Measurements from ENCODE around the gene SDK1. TPM values are rescaled to one million over a fixed set of nuclear protein-coding genes. Genes with fewer than 3 reads are reported as not detected.
A peak's percentile ranks its signal among the peaks of the same experiment; 100 is the strongest.

The SDK1 gene
- total and polyA plus RNA-seq, 2 of the 8 experiments (the other 6 are each of a cell fraction or from before 2014, with no cell fraction given) = 3.3 to 7.2 TPM

DNA sequence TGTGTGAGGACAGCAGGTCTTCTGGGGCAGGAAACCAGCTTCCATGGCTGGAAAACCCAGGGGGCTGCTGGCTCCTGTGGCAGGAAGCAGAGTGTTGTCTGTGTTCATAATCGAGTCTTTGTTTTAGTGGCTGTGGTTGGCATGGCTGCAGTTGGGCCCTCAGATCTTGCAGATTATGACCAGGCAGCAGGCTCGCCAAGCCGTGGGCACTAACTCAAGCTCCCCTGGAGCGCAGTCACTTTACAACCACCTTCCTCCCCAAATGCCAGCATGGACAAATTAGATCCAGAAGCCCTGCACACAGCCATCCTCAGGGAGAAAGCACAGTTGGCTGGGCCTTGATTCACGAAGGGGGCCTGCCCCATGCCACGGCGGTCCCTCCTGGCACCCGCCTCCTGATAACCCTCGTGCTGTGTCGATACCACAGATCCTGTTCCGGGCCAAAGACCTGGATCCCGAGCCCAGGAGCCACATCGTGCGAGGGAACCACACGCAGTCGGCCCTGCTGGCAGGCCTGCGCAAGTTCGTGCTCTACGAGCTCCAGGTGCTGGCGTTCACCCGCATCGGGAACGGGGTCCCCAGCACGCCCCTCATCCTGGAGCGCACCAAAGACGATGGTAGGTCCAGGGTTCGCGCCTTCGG, 828.5 kb downstream of the SDK1 start:
- Histone ChIP-seq H3K27ac (ENCODE audit: low read depth, low read length) (no peak overlapping the region), H2BK20ac (ENCODE audit: low read length) (no peak overlapping the region), H3K56ac (replicated peaks; ENCODE audit: insufficient read length, low read depth, low read length) (no peak overlapping the region), H4K91ac (replicated peaks; ENCODE audit: insufficient read length, low read length) (peak overlapping the region; percentile 35), H3K4me3 (ENCODE audit: extremely low read depth in 1 of 4, insufficient read depth in 2 of 4, low read depth in 3 of 4, low read length in 4 of 4) (no peak overlapping the region), H2BK120ac (replicated peaks; ENCODE audit: low read depth, low read length) (no peak overlapping the region), H3K18ac (ENCODE audit: extremely low read depth, low read length) (no peak overlapping the region), H4K20me1 (replicated peaks in 1 of 2; ENCODE audit: control insufficient read depth in 1 of 2, insufficient read depth in 2 of 2, low read length in 2 of 2) (peaks cover 0 to 1% of the 10 kb centered on the region in 2 experiments), H2BK12ac (ENCODE audit: low read depth, low read length) (no peak overlapping the region), H3K79me1 (ENCODE audit: low read depth, low read length) (no peaks in the 10 kb centered on the region), H4K8ac (ENCODE audit: extremely low read depth, insufficient read depth, low read length) (no peak overlapping the region; the same call in 1 of the 2 replicates), H3K14ac (ENCODE audit: insufficient read length) (no peak overlapping the region), H3K4ac (replicated peaks; ENCODE audit: insufficient read length, low read depth, low read length) (no peak overlapping the region), H3K23me2 (ENCODE audit: low read depth, low read length) (peaks cover 9% of the 10 kb centered on the region; the same call in 1 of the 2 replicates), H3K4me1 (replicated peaks in 1 of 4; ENCODE audit: control insufficient read depth in 3 of 4, insufficient read depth in 4 of 4, low read length in 3 of 4) (peaks cover 0 to 18% (median 6%) of the 10 kb centered on the region in 4 experiments; a peak in 6 of 7 replicates), H3K36me3 (ENCODE audit: control insufficient read depth in 2 of 4, insufficient read depth in 4 of 4, low read length in 3 of 4) (no peaks in the 10 kb centered on the region), H2AK5ac (ENCODE audit: low read depth, low read length) (no peak overlapping the region), H2BK15ac (ENCODE audit: low read length) (no peak overlapping the region), H3K9ac (replicated peaks in 1 of 4; ENCODE audit: extremely low read depth in 1 of 4, low read depth in 3 of 4, low read length in 3 of 4) (no peak overlapping the region), H2BK5ac (ENCODE audit: low read depth, low read length) (no peak overlapping the region), H3K79me2 (ENCODE audit: control insufficient read depth in 1 of 2, insufficient read depth in 2 of 2, low read length in 2 of 2) (no peaks in the 10 kb centered on the region), H2AFZ (ENCODE audit: low read length) (no peak overlapping the region), H4K5ac (ENCODE audit: insufficient read length, low read depth, low read length) (no peak overlapping the region), H3K4me2 (ENCODE audit: insufficient read depth in 1 of 2, low read depth in 2 of 2, low read length in 2 of 2) (no peak overlapping the region), H3K23ac (ENCODE audit: insufficient read length) (no peak overlapping the region), H3K27me3 (replicated peaks in 1 of 4; ENCODE audit: control insufficient read depth in 3 of 4, extremely low read depth in 1 of 4, insufficient read depth in 3 of 4, low read length in 3 of 4) (no peaks in the 10 kb centered on the region), H3K9me3 (ENCODE audit: insufficient read depth in 2 of 2, low read depth in 1 of 2, low read length in 1 of 2) (no peaks in the 10 kb centered on the region)
- ChIA-PET CTCF (ENCODE audit: partially characterized antibody) (interaction anchor here (0.6 to 2.0 kb wide), 6 partner anchors 13 to 128 kb away, joined by 3 to 8 read pairs (median 3); no protein-coding TSS in a partner anchor), POLR2A (ENCODE audit: partially characterized antibody) (interaction anchor here (1.3 kb wide), 1 partner anchor 20 kb away, joined by 3 read pairs; no protein-coding TSS in a partner anchor)
- no peak for TF ChIP-seq RFX5 (IDR thresholded peaks at IDR 0.05; ENCODE audit: borderline replicate concordance, low read depth, low read length)
- TF ChIP-seq, protein P1, sequence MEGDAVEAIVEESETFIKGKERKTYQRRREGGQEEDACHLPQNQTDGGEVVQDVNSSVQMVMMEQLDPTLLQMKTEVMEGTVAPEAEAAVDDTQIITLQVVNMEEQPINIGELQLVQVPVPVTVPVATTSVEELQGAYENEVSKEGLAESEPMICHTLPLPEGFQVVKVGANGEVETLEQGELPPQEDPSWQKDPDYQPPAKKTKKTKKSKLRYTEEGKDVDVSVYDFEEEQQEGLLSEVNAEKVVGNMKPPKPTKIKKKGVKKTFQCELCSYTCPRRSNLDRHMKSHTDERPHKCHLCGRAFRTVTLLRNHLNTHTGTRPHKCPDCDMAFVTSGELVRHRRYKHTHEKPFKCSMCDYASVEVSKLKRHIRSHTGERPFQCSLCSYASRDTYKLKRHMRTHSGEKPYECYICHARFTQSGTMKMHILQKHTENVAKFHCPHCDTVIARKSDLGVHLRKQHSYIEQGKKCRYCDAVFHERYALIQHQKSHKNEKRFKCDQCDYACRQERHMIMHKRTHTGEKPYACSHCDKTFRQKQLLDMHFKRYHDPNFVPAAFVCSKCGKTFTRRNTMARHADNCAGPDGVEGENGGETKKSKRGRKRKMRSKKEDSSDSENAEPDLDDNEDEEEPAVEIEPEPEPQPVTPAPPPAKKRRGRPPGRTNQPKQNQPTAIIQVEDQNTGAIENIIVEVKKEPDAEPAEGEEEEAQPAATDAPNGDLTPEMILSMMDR (IDR thresholded peaks at IDR 0.05; ENCODE audit: control extremely low read depth in 1 of 3, insufficient read depth in 1 of 3, low read depth in 1 of 3, low read length in 3 of 3) = peak in 2 of 3 experiments; percentile 22 to 45; a peak in 2 of 4 replicates
- TF ChIP-seq, protein P2, sequence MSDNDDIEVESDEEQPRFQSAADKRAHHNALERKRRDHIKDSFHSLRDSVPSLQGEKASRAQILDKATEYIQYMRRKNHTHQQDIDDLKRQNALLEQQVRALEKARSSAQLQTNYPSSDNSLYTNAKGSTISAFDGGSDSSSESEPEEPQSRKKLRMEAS (IDR thresholded peaks at IDR 0.05) = no peak
- peak; percentile 8 to 14; a peak in 1 of 4 replicates for TF ChIP-seq RAD21 (IDR thresholded peaks at IDR 0.05 in 1 of 2, conservative IDR thresholded peaks at IDR 0.05 in 1 of 2; ENCODE audit: low read depth in 2 of 2, low read length in 2 of 2)
- 92% methylated on average over 28 of the region's 29 CpGs; no CpG with 5 or more reads in 1 of the 2 experiments for WGBS, 2 experiments (ENCODE audit: extremely low coverage in 1 of 2, insufficient coverage in 1 of 2, insufficient read length in 1 of 2, insufficient replicate concordance in 2 of 2, low coverage in 1 of 2, low lambda C conversion rate in 2 of 2, missing lambda C conversion rate in 1 of 2)
- FAIRE-seq (no peak), DNase-seq (ENCODE audit: low read depth in 1 of 2, low spot score in 2 of 2) (no peak)
